ENCODE measurements around the gene CRYGB.
"Not testable (repeated sequence)": the region's sequence is repeated elsewhere in the genome, so short reads cannot be mapped to it uniquely, and the experiment has no call there.

Gene CRYGB

DNA sequence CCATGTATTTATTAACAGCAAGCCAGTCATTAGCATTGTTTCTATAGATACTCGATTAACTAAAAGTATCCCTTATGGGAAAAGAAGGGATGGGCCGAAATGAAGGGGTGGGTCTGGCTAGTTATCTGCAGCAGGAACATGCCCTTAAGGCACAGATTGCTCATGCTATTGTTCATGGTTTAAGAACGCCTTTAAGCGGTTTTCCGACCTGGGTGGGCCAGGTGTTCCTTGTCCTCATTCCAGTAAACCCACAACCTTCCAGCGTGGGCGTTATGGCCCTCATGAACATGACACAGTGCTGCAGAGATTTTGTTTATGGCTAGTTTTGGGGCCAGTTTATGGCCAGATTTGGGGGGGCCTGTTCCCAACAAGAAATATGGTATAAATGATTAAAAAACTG, 7.6 kb downstream of the CRYGB start:
- not testable (repeated sequence) for H3K36me3 Mint-ChIP-seq (ENCODE audit: low read depth); DNase-seq (ENCODE audit: low spot score)

DNA sequence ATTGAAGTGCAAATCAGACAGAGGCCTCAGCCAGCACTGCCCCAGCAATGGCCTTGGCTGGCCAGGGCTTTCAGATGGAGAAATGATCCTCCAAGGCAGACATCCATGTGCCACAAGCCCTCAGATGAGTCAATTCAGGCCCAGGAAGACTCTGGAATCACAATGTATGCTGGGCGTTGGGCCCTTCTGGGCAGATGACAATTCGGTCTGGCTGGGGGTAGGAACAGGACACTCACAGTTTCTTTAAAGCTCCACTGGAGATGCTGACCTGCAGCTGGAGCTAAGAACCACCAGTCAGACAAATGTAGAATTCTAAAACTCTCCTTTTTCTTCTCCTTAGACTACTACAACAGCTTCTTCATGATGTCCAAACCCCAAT, 9.3 kb downstream of the CRYGB start:
- H3K27me3 Mint-ChIP-seq (ENCODE audit: low read depth), result peaks cover 3% of the 10 kb centered on the region
- H3K4me3 Mint-ChIP-seq, result no peak overlapping the region
- no peak for DNase-seq (ENCODE audit: low spot score)
- H3K27ac Mint-ChIP-seq, result no peak overlapping the region
- no peaks in the 10 kb centered on the region for H3K36me3 Mint-ChIP-seq (ENCODE audit: low read depth)
- no peaks in the 10 kb centered on the region for H3K9me3 Mint-ChIP-seq
- H3K4me1 Mint-ChIP-seq (ENCODE audit: low read depth), result peaks cover 9% of the 10 kb centered on the region

More for the DNA sequence above, 7.6 kb downstream of the CRYGB start:
- H3K27ac Mint-ChIP-seq; H3K9me3 Mint-ChIP-seq; H3K27me3 Mint-ChIP-seq (ENCODE audit: low read depth); H3K4me1 Mint-ChIP-seq (ENCODE audit: low read depth); H3K4me3 Mint-ChIP-seq: not testable (repeated sequence)

DNA sequence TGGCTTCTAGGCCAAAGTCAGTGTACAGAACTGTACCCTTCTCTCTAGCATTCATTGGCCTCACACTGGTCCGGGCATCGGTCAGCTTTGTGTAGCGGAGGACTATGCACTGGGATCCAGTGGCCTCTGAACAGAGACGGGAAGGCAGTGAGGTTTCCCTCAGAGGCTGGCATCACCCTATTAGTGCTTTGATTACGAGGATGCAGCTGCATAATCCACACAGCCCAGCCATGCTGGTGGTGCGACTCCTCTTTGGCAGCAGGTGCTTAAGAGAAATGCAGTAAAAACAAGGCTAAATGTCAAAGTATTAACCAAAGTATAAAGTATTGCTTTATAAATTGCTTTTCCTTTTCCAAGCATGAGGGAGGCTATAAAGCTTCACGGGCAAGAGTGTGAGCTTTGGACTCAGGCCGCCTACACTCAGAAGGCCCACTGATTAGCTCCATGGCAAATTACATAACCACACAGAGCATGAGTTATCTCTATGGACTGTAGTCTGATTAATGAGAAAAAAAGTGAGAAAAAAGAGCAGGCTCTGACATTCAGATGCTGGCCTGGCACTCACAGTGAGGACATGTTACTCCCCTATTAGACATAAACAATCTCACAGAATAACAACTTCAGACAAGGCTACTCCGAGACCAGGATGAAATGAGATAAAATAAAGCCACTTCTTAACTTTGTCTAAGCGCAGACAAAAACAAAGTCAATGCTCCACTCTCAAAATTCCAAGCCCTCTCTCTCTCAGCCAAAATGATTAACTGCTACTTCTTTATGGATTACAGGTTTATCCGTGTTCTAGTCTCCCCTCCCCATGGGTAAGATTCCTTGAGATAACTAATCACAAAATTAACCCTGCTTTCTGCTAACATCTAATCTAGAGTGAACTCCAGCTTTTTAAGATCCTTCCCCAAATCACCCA, 9.9 kb downstream of the CRYGB start:
- H3K36me3 Mint-ChIP-seq (ENCODE audit: low read depth), result no peaks in the 10 kb centered on the region
- H3K4me1 Mint-ChIP-seq (ENCODE audit: low read depth), result peaks cover 9% of the 10 kb centered on the region
- H3K9me3 Mint-ChIP-seq, result no peaks in the 10 kb centered on the region
- peaks cover 3% of the 10 kb centered on the region for H3K27me3 Mint-ChIP-seq (ENCODE audit: low read depth)
- H3K27ac Mint-ChIP-seq, result no peak overlapping the region
- H3K4me3 Mint-ChIP-seq, result no peak overlapping the region
- DNase-seq (ENCODE audit: low spot score), result no peak

DNA sequence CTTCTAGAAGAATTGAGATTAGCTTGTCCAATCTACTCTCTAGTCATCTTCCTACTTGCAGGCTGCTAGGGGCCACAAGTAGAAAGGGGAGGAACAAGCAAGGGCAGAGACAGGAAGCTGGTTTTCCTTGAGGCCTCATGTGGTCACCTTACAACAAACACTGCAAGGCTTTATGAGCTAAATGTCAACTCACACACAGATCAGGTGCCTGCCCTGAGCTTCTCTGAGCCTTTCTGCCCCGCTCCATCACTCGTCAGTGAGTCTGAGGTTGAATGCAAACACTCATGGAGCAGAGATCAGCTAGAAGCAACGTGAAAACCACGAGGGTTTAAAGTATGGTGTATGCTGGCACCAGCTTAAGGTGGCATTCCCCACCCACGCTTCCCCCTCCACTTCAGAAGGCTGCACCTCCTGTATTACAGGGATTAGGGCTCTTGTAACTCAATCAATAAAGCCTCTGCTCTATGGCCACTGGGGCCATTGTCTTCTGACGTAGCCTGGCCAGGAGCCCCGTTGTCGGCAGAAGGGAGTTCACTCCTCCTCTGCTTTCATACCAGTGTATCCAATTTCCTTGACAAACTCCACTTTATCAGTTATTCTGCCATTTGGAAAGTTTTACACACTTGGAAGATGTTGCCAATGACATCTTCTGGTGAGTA, 10.9 kb downstream of the CRYGB start:
- Mint-ChIP-seq H3K27me3 (ENCODE audit: low read depth) (peaks cover 3% of the 10 kb centered on the region), H3K4me1 (ENCODE audit: low read depth) (peaks cover 9% of the 10 kb centered on the region), H3K9me3 (no peaks in the 10 kb centered on the region), H3K27ac (no peak overlapping the region), H3K36me3 (ENCODE audit: low read depth) (no peaks in the 10 kb centered on the region), H3K4me3 (peak overlapping the region; percentile 46)
- DNase-seq (ENCODE audit: low spot score), result peak; percentile 17

DNA sequence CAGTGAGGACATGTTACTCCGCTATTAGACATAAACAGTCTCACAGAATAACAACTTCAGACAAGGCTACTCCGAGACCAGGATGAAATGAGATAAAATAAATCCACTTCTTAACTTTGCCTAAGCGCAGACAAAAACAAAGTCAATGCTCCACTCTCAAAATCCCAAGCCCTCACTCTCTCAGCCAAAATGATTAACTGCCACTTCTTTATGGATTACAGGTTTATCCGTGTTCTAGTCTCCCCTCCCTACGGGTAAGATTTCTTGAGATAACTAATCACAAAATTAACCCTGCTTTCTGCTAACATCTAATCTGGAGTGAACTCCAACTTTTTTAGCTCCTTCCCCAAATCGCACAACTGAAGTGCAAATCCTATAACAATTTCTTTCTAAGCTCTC, 15.2 kb downstream of the CRYGB start:
- no peak for DNase-seq (ENCODE audit: low spot score)
- Mint-ChIP-seq H3K27ac (no peak overlapping the region), H3K27me3 (ENCODE audit: low read depth) (peaks cover 21% of the 10 kb centered on the region), H3K9me3 (no peaks in the 10 kb centered on the region), H3K4me1 (ENCODE audit: low read depth) (peaks cover 9% of the 10 kb centered on the region), H3K36me3 (ENCODE audit: low read depth) (no peaks in the 10 kb centered on the region), H3K4me3 (no peak overlapping the region)

DNA sequence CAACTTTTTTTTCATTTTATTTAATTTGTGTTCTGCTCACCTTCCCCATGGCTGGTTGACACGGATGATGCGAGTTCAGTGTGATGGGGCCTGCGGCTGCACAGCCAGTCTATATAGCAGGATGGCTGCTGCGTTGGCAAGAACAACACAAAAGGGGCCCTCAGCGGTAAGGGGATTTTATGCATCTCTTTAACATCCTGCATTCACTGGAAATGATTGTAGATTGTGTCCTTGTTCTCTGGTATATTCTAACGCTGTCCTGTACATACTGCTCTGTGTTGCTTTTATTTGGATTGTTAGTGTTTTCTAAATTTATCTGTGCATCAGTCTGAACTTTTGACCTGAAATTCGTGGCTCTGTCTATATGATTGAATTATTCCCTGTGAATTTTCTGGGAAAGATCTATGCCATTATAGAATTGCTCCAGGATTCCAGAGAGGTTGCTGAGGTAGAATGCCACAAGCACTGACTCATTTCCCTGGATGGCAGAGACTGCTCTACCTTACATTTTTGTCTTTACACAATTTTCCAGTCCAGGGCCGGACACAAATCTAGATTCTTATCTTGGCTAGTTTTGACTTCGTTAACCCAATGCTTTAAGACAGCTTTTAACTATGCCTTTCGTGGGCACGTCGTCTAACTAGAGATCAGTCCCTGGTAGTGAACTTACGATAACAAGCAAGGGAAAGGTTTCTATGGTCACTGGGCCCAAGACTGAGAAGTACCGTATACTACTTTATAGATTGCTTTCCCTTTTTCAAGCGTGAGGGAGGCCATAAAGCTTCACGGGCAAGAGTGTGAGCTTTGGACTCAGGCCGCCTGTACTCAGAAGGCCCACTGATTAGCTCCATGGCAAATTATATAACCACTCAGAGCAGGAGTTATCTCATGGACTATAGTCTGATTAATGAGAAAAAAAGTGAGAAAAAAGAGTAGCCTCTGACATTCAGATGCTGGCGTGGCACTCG, 15.9 kb downstream of the CRYGB start, which contains the start of gene CRYGC:
CRYGC (minus strand) TSS at position 85 of the 968 bp plus-strand sequence; CDS start at position 49, 36 bp downstream.
- Mint-ChIP-seq H3K27me3 (ENCODE audit: low read depth) (peaks cover 28% of the 10 kb centered on the region), H3K4me1 (ENCODE audit: low read depth) (peaks cover 4% of the 10 kb centered on the region), H3K27ac (no peak within 1 kb of the TSS), H3K36me3 (ENCODE audit: low read depth) (no peaks in the 10 kb centered on the region), H3K9me3 (no peaks in the 10 kb centered on the region), H3K4me3 (no peak within 1 kb of the TSS)
- no peak for DNase-seq (ENCODE audit: low spot score)

DNA sequence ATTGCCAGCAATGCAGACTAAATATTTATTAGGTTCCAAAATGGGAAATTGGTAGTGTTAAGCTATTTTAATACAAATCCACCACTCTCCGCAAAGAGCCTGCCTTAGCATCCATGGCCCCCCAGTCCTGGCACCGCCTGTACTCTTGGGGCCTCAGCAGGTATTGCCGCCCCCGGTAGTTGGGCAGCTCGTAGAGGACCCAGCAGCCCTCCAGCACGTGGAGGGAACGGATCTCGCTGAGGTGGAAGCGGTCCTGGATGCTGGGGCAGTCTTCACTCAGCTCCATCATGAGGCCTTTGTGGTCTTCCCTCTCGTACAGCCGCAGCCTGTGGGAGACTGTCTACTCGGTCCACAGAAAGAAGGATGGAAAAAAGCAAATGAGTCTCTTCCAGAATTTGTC, 17.8 kb downstream of the CRYGB start:
- no peak for DNase-seq (ENCODE audit: low spot score)
- Mint-ChIP-seq H3K27me3 (ENCODE audit: low read depth) (peaks cover 44% of the 10 kb centered on the region), H3K36me3 (ENCODE audit: low read depth) (no peaks in the 10 kb centered on the region), H3K9me3 (no peaks in the 10 kb centered on the region), H3K4me1 (ENCODE audit: low read depth) (peaks cover 6% of the 10 kb centered on the region), H3K4me3 (no peak overlapping the region), H3K27ac (no peak overlapping the region)

DNA sequence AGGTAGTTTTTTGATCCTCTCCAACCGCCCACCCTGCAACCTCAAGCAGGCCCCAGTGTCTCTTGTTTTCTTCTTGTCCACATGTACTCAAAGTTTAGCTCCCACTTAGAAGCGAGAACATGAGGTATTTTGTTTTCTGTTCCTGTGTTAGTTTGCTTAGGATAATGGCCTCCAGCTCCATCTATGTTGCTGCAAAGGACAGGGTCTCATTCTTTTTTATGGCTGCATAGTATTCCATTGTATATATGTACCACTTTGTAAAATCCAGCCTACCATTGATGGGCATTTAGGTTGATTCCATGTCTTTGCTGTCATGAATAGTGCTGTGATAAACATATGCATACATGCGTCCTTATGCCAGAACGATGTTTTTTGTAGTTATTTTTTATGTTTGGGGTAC, 18.9 kb downstream of the CRYGB start:
- Mint-ChIP-seq H3K27ac (no peak overlapping the region), H3K9me3 (no peaks in the 10 kb centered on the region), H3K27me3 (ENCODE audit: low read depth) (peaks cover 41% of the 10 kb centered on the region), H3K36me3 (ENCODE audit: low read depth) (no peaks in the 10 kb centered on the region), H3K4me1 (ENCODE audit: low read depth) (peaks cover 6% of the 10 kb centered on the region), H3K4me3 (no peak overlapping the region)
- DNase-seq (ENCODE audit: low spot score), result no peak

DNA sequence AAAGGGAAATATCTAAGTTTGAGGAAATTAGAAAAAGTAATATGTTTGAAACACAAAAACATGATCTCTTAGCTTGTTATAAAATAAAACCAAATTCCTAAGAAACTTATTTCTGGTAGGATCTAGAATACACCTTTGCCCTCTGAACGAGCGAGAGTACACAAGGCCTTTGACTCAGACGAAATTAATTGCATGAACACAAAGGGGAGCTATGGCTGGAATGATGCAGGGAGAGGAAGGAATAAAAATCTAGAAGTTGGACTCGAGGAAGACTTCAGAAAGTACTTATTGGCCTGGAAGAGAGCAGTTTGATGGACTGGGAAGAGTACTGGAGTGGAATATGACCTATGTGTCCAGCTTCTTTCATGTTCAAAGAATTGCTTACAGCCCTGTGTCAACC, 20.7 kb downstream of the CRYGB start:
- peaks cover 53% of the 10 kb centered on the region for H3K27me3 Mint-ChIP-seq (ENCODE audit: low read depth)
- no peak overlapping the region for H3K27ac Mint-ChIP-seq
- no peaks in the 10 kb centered on the region for H3K36me3 Mint-ChIP-seq (ENCODE audit: low read depth)
- H3K9me3 Mint-ChIP-seq, result no peaks in the 10 kb centered on the region
- H3K4me3 Mint-ChIP-seq, result no peak overlapping the region
- H3K4me1 Mint-ChIP-seq (ENCODE audit: low read depth), result peaks cover 6% of the 10 kb centered on the region
- DNase-seq (ENCODE audit: low spot score), result no peak

DNA sequence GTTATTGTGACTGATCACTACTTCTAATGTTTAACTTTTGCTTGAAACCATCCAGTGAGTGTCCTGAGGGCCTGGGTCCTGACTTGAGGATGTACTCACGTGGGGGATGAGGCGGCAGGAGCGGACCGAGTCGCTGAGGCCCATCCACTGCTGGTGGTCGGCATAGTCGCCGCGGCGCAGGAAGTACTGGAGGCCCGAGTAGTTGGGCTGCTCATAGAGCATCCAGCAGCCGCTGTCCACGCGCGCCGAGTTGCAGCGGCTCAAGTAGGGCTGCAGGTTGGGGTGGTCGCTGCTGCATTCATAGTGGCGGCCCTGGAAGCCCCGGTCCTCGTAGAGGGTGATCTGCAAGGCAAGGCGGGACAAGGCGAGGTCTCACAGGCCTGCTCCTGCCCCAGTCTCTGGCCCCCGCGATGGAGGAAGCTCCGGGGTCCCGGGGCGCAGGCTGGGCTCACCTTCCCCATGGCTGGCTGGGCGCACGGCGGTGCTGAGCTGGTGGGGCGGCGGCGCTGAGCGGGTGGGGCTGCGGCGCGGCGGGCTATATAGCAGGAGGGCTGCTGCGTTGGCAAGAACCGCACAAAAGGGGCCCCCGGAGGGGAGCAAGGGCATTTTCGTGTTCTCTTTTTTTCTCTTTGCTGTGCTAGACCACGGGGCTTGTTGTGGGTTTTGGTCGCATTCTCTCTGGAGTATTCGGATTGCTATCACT, 21.8 kb downstream of the CRYGB start, which contains the start of gene CRYGD:
CRYGD (minus strand) TSS at position 512 of the 703 bp plus-strand sequence; CDS start at position 461, 51 bp downstream.
- not testable (repeated sequence) for H3K27ac Mint-ChIP-seq; DNase-seq (ENCODE audit: low spot score); H3K4me1 Mint-ChIP-seq (ENCODE audit: low read depth); H3K36me3 Mint-ChIP-seq (ENCODE audit: low read depth); H3K9me3 Mint-ChIP-seq
- Mint-ChIP-seq H3K27me3 (ENCODE audit: low read depth) (peaks cover 52% of the 10 kb centered on the region), H3K4me3 (peak within 1 kb of the TSS; percentile 40)

DNA sequence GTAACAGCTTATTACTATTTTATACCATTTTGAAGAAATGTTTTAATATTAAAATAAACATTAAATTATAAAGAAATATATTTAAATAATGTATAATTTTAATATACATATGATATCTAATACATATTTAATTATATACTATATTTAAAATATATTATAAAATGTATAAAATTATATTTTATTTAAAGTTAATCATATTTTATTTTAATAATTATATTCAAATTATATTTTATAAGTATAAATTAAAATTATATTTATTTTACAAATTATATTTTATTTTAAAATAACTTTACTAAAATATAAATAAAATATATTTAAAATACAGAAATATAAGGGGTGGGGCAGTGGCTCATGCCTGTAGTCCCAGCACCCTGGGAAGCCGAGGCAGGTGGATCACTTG, 23.7 kb downstream of the CRYGB start:
- DNase-seq (ENCODE audit: low spot score), result no peak
- peaks cover 46% of the 10 kb centered on the region for H3K27me3 Mint-ChIP-seq (ENCODE audit: low read depth)
- H3K4me1 Mint-ChIP-seq (ENCODE audit: low read depth), result peaks cover 6% of the 10 kb centered on the region
- no peaks in the 10 kb centered on the region for H3K9me3 Mint-ChIP-seq
- no peak overlapping the region for H3K4me3 Mint-ChIP-seq
- H3K27ac Mint-ChIP-seq, result no peak overlapping the region
- no peaks in the 10 kb centered on the region for H3K36me3 Mint-ChIP-seq (ENCODE audit: low read depth)

DNA sequence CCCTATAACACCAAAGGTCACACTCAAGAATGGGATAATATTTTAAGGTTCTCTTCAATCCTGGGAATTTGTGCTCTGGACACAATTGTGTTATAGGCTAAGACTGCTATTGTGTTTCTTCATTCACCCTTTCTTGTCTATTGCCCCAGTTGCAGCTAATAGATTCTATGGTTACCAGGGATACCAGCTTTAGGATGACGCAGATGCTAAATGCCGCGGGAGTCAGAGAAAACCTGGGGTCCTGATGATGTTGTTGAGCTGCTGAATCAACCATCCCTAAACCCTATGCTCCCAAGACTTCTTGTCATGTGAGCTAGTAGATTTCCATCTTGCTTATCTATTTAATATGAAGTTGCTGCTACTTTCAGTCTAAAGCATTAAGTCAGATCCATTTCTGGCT, 27.0 kb downstream of the CRYGB start:
- Mint-ChIP-seq H3K4me3 (no peak overlapping the region), H3K27me3 (ENCODE audit: low read depth) (peaks cover 21% of the 10 kb centered on the region), H3K27ac (no peak overlapping the region), H3K36me3 (ENCODE audit: low read depth) (no peaks in the 10 kb centered on the region), H3K9me3 (no peaks in the 10 kb centered on the region), H3K4me1 (ENCODE audit: low read depth) (peaks cover 3% of the 10 kb centered on the region)
- no peak for DNase-seq (ENCODE audit: low spot score)

DNA sequence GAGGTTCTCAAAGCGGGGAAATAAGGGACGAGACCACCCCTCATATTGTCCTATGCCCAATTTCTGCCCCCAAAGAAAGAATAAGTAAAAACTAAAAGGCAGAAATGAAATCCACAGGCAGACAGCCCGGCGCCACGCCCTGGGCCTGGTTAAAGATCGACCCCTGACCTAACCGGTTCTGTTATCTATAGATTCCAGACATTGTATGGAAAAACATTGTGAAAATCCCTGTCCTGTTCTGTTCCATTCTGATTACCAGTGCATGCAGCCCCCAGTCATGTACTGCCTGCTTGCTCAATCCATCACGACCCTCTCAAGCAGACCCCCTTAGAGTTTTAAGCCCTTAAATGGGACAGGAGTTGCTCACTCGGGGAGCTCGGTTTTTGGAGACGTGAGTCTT, 28.6 kb downstream of the CRYGB start:
- not testable (repeated sequence) for H3K4me3 Mint-ChIP-seq; H3K4me1 Mint-ChIP-seq (ENCODE audit: low read depth); DNase-seq (ENCODE audit: low spot score); H3K9me3 Mint-ChIP-seq; H3K36me3 Mint-ChIP-seq (ENCODE audit: low read depth); H3K27ac Mint-ChIP-seq
- peaks cover 15% of the 10 kb centered on the region for H3K27me3 Mint-ChIP-seq (ENCODE audit: low read depth)
